ENCODE measurements around the gene TSACC.
"Not testable (repeated sequence)": the region's sequence is repeated elsewhere in the genome, so short reads cannot be mapped to it uniquely, and the experiment has no call there.

Gene TSACC

GRCh38 chr1:156346035-156346434 is 7.7 kb downstream of the TSACC start:
- DNase-seq: not testable (repeated sequence)

GRCh38 chr1:156346636-156347035 is 8.3 kb downstream of the TSACC start:
- no peak for DNase-seq

GRCh38 chr1:156347331-156347730 is 9.0 kb downstream of the TSACC start:
- DNase-seq: no peak

GRCh38 chr1:156352481-156352880 is 14.2 kb downstream of the TSACC start:
- not testable (repeated sequence) for DNase-seq

- DNase-seq: no peak
Measured at GRCh38 chr1:156356262-156356874, 18.0 kb downstream of the TSACC start.

- DNase-seq: peak in 16 of 56 donors; percentile 4 to 41 (median 10)
Measured at GRCh38 chr1:156356875-156357534, 18.7 kb downstream of the TSACC start.

- DNase-seq: no peak
Measured at GRCh38 chr1:156357977-156358376, 19.7 kb downstream of the TSACC start.

GRCh38 chr1:156358641-156359040 is 20.3 kb downstream of the TSACC start:
- no peak for DNase-seq

- no peak for DNase-seq
Measured at GRCh38 chr1:156359249-156359648, 20.9 kb downstream of the TSACC start.

GRCh38 chr1:156359973-156360372 is 21.6 kb downstream of the TSACC start:
- DNase-seq: no peak

GRCh38 chr1:156360534-156360933 is 22.2 kb downstream of the TSACC start:
- DNase-seq: no peak

- no peak for DNase-seq
Measured at GRCh38 chr1:156365754-156366153, 27.4 kb downstream of the TSACC start.

- no peak for DNase-seq
Measured at GRCh38 chr1:156366378-156367166, 28.2 kb downstream of the TSACC start.

GRCh38 chr1:156367383-156368156 is 29.2 kb downstream of the TSACC start:
- no peak for DNase-seq

- no peak for DNase-seq
Measured at GRCh38 chr1:156368157-156368658, 29.9 kb downstream of the TSACC start.

- DNase-seq: no peak
Measured at GRCh38 chr1:156368889-156369684, 30.8 kb downstream of the TSACC start, which contains the start of gene RHBG. TSS of gene RHBG (plus strand) at chr1:156369211. CDS start at chr1:156369250, 39 bp downstream.

- DNase-seq: not testable (repeated sequence)
Measured at GRCh38 chr1:156369685-156370286, 31.5 kb downstream of the TSACC start.

GRCh38 chr1:156371553-156372264 is 33.4 kb downstream of the TSACC start:
- DNase-seq: peak in 8 of 56 donors; percentile 3 to 28 (median 10)

- DNase-seq: no peak
Measured at GRCh38 chr1:156372265-156372586, 33.9 kb downstream of the TSACC start.

Data from nucleus accumbens (tissue), 56 donors.